HCT116 (cell line): ENCODE measurements around the gene TMEM82. TPM values are rescaled to one million over a fixed set of nuclear protein-coding genes. Genes with fewer than 3 reads are reported as not detected.

Source experiments
- ATAC-seq: fragments of 200-7000 bp; cut with Tn5 transposase; 2 replicates; pipeline ENCODE4 v1.9.1; 2020; ENCODE audit warnings: mild to moderate bottlenecking, moderate library complexity
- BruUV-seq: library from RNA; stranded (reverse); fragments of 400-500 nt; replicated peaks from 2 replicates; lab custom pipeline; 2021; lab: Mats Ljungman, UMichigan
- CTCF ChIA-PET: fragments of 300-600 bp; sonication (Branson Sonifier 250); formaldehyde crosslinking; loops from one replicate; lab custom pipeline; 2021; ENCODE audit warnings: antibody characterized with exemption; lab: Charles Lee
- POLR2A ChIA-PET: fragments of 300-600, 350-600 bp; sonication (Branson Sonifier 250); formaldehyde crosslinking; loops from one replicate; lab custom pipeline; 2021; ENCODE audit warnings: antibody characterized with exemption; lab: Charles Lee
- RAD21 ChIA-PET, 2 experiments: fragments of 300-600 bp; sonication (Branson Sonifier 250); formaldehyde crosslinking; loops; one replicate each; lab custom pipeline; 2023; ENCODE audit warnings: low total read pairs in 2 of 2; ENCODE audit not compliant: uncharacterized antibody in 2 of 2, unreplicated experiment in 2 of 2, low non-redundant PET in 1 of 2; lab: Charles Lee
- DNase-seq: peaks from one replicate; pipeline ENCODE4 v3.0.0-alpha.2; 2010; ENCODE audit warnings: low read depth, low spot score
- H2AFZ ChIP-seq: fragments of 200-600 bp; shearing (Covaris generic), sonication (generic); 2 replicates; pipeline ENCODE4 v1.6.1; 2017; ENCODE audit warnings: low read depth, mixed run types, mixed read lengths, antibody characterized with exemption, low read length; ENCODE audit not compliant: poor library complexity, severe bottlenecking
- H3K27ac ChIP-seq: 2 replicates; pipeline ENCODE4 v1.5.1; 2012; ENCODE audit warnings: low read depth, low read length
- H3K27me3 ChIP-seq: fragments of 200-600 bp; sonication (generic); 2 replicates; pipeline ENCODE4 v1.6.1; 2016; ENCODE audit warnings: mixed run types, low read length, mixed read lengths; ENCODE audit not compliant: insufficient read depth
- H3K36me3 ChIP-seq, 2 experiments: fragments of 200-500 bp in 1 of 2; fragments of 200-600 bp in 1 of 2; sonication (Bioruptor generic) in 1 of 2; sonication (generic) in 1 of 2; 2 replicates each; pipeline versions ENCODE4 v1.5.1 to v1.6.1; 2014 to 2016; ENCODE audit warnings: low read length in 2 of 2, inconsistent platforms in 1 of 2, mixed read lengths in 1 of 2, mixed run types in 1 of 2; ENCODE audit not compliant: insufficient read depth in 2 of 2, control insufficient read depth in 1 of 2
- H3K4me1 ChIP-seq, 2 experiments: fragments of 200-600 bp in 1 of 2; sonication (generic) in 1 of 2; 2 replicates each; pipeline versions ENCODE4 v1.5.1 to v1.6.1; 2012 to 2017; ENCODE audit warnings: low read length in 2 of 2, inconsistent platforms in 1 of 2, mild to moderate bottlenecking in 1 of 2, mixed read lengths in 1 of 2, mixed run types in 1 of 2, moderate library complexity in 1 of 2; ENCODE audit not compliant: insufficient read depth in 2 of 2, control insufficient read depth in 1 of 2
- H3K4me2 ChIP-seq: fragments of 200-600 bp; sonication (generic); 2 replicates; pipeline ENCODE4 v1.6.1; 2017; ENCODE audit warnings: mixed run types, low read length, mixed read lengths
- H3K4me3 ChIP-seq, 2 experiments: fragments of 200-600 bp in 1 of 2; sonication (generic) in 1 of 2; replicated peaks in 1 of 2; 2 replicates each; pipeline ENCODE4 v1.5.1; 2011 to 2016; ENCODE audit warnings: low read length in 2 of 2, control low read depth in 1 of 2, low read depth in 1 of 2, mild to moderate bottlenecking in 1 of 2, mixed read lengths in 1 of 2, mixed run types in 1 of 2
- H3K79me2 ChIP-seq: fragments of 200-600 bp; sonication (generic); 2 replicates; pipeline ENCODE4 v1.6.1; 2017; ENCODE audit warnings: mild to moderate bottlenecking, mixed run types, low read length, moderate library complexity, mixed read lengths; ENCODE audit not compliant: insufficient read depth
- H3K9ac ChIP-seq: fragments of 200-600 bp; sonication (generic); 2 replicates; pipeline ENCODE4 v1.6.1; 2016; ENCODE audit warnings: low read length, mixed read lengths
- H3K9me2 ChIP-seq: fragments of 200-600 bp; sonication (generic), shearing (Covaris generic); 2 replicates; pipeline ENCODE4 v1.6.1; 2017; ENCODE audit warnings: mixed run types, mild to moderate bottlenecking, moderate library complexity; ENCODE audit not compliant: insufficient read depth
- H3K9me3 ChIP-seq, 2 experiments: fragments of 200-500 bp in 1 of 2; fragments of 200-600 bp in 1 of 2; sonication (Bioruptor generic) in 1 of 2; sonication (generic) in 1 of 2; 2 replicates each; pipeline ENCODE4 v1.6.1; 2014 to 2017; ENCODE audit warnings: low read length in 2 of 2, mixed read lengths in 2 of 2, inconsistent platforms in 1 of 2, low read depth in 1 of 2, mild to moderate bottlenecking in 1 of 2, mixed run types in 1 of 2, moderate library complexity in 1 of 2; ENCODE audit not compliant: control insufficient read depth in 1 of 2, insufficient read depth in 1 of 2
- H4K20me1 ChIP-seq: fragments of 200-600 bp; sonication (generic), shearing (Covaris generic); 2 replicates; pipeline ENCODE4 v1.6.1; 2017; ENCODE audit warnings: mixed run types, mild to moderate bottlenecking, moderate library complexity; ENCODE audit not compliant: insufficient read depth
- CBX3 ChIP-seq: IDR thresholded peaks from 2 replicates; pipeline ENCODE4 v1.6.1; 2012; ENCODE audit warnings: low read depth
- MAX ChIP-seq: IDR thresholded peaks from 2 replicates; pipeline ENCODE4 v1.6.1; 2012
- SP1 ChIP-seq: IDR thresholded peaks from 2 replicates; pipeline ENCODE4 v1.6.1; 2012; ENCODE audit warnings: low read depth
- intact Hi-C: fragments of 100-400 bp; cut with micrococcal nuclease; formaldehyde crosslinking; loops from 2 replicates; pipeline ENCODE4 v1.10.0; 2022
- total RNA-seq: library from RNA; stranded (reverse); gene quantifications from one replicate; pipeline ENCODE4 v1.2.1, GENCODE V29; 2021; ENCODE audit not compliant: unreplicated experiment
- TF ChIP-seq, protein P1 (sequence below): IDR thresholded peaks from 2 replicates; pipeline ENCODE4 v1.6.1; 2011; ENCODE audit warnings: mild to moderate bottlenecking, low read length, moderate library complexity; ENCODE audit not compliant: insufficient replicate concordance; ENCODE audit errors: extremely low read depth

TMEM82 gene
- total RNA-seq, 1 experiment from 2014 or later: not detected

DNA sequence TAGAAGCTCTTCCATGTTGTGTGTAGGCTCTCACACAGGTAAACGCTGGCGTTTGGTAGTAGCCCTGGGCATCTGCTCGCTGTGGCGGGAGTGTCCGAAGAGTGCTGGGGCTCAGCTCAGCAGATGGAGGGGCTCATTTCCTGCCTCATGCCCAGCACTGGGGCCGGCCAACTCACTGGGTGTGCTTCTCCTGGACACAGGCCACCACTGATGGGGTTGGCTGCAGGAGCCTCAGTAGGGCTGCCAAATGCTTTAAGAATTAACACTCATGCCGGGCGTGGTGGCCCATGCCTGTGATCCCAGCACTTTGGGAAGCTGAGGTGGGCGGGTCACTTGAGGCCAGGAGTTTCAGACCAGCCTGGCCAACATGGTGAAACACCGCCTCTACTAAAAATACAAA lies 44.3 kb downstream of the TMEM82 start:
- ATAC-seq: peak; percentile 35; the same call in 1 of the 2 replicates
- Histone ChIP-seq H3K4me2 (peak overlapping the region; percentile 49), H3K4me3 (no peak overlapping the region), H3K79me2 (no peaks in the 10 kb centered on the region), H3K9me2 (no peaks in the 10 kb centered on the region), H3K9me3 (no peaks in the 10 kb centered on the region), H3K4me1 (peaks cover 17 to 45% of the 10 kb centered on the region in 2 experiments), H3K27ac (no peak overlapping the region), H3K36me3 (no peaks in the 10 kb centered on the region), H3K27me3 (no peaks in the 10 kb centered on the region), H3K9ac (peak overlapping the region; percentile 23; the same call in 1 of the 2 replicates), H4K20me1 (no peaks in the 10 kb centered on the region), H2AFZ (no peak overlapping the region)
- ChIA-PET CTCF (no interaction called here), POLR2A (interaction anchor here (1.3 kb wide), 1 partner anchor 13 kb away, joined by 4 read pairs; no protein-coding TSS in a partner anchor), RAD21 (interaction anchor here in 1 of 2 experiments (0.6 kb wide), 1 partner anchor 11 kb away, joined by 3 read pairs; no protein-coding TSS in a partner anchor)
- no peak for DNase-seq
- intact Hi-C loops: loop anchor here (5.0 kb wide), 1 partner anchor 361 kb away; no protein-coding TSS in a partner anchor
- BruUV-seq: no TSS peak
- TF ChIP-seq SP1 (0 out of 2 replicates have a peak, but pooled peaks have one; percentile 27), MAX (no peak)
- TF ChIP-seq, all 23 proteins: peak for 1

DNA sequence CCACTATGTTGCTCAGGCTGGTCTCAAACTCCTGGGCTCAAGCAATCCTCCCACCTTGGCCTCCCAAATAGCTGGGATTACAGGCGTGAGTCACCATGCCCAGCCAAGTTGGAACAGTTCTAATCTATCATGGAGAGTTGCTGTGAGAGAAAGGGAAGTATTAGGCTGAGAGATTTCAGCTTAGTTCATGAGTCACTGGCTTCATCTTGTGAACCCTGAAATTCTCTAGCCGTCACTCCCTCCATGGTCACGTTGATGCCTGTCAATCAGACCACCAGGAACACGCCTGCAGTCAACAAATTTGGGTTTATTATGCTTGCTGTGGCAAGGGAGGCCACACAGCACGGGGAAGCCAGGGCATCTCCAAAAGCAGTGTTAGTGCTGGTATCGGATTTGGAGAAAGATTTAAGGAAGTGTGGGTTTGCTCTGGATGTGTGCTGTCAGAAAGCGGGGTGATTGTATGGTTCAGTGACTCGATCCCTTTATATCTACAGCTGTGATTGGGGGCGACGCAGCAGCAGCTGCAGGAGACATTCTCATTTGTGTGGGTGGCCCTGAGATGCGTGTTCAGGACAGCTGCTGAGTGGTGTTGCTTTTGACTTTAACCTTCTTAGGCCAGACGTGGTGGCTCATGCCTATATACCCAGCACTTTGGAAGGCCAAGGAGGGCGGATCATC lies 46.5 kb downstream of the TMEM82 start:
- H3K4me3 ChIP-seq: no peak overlapping the region

More for the DNA sequence above, 46.5 kb downstream of the TMEM82 start:
- peak overlapping the region; percentile 57 for H3K4me2 ChIP-seq
- CTCF ChIA-PET: interaction anchor here (0.6 kb wide), 1 partner anchor 34 kb away, joined by 3 read pairs; no protein-coding TSS in a partner anchor
- POLR2A ChIA-PET: interaction anchor here (0.6 to 1.3 kb wide), 2 partner anchors 12 to 237 kb away, joined by 3 to 9 read pairs; no protein-coding TSS in a partner anchor
- no TSS peak for BruUV-seq
- no peaks in the 10 kb centered on the region for H3K36me3 ChIP-seq
- ATAC-seq (peak; percentile 35), DNase-seq (no peak)
- RAD21 ChIA-PET: no interaction called here
- peak overlapping the region; percentile 6 for H2AFZ ChIP-seq
- no peaks in the 10 kb centered on the region for H3K9me2 ChIP-seq
- intact Hi-C loops: loop anchor here (5.0 kb wide), 1 partner anchor 359 kb away; no protein-coding TSS in a partner anchor
- H3K27ac ChIP-seq: peak overlapping the region; percentile 23
- H3K27me3 ChIP-seq: no peaks in the 10 kb centered on the region
- no peaks in the 10 kb centered on the region for H4K20me1 ChIP-seq
- no peaks in the 10 kb centered on the region for H3K9me3 ChIP-seq
- peak overlapping the region; percentile 28 for H3K9ac ChIP-seq
- H3K4me1 ChIP-seq: peaks cover 26 to 65% of the 10 kb centered on the region in 2 experiments
- H3K79me2 ChIP-seq: no peaks in the 10 kb centered on the region
- TF ChIP-seq, protein P1, sequence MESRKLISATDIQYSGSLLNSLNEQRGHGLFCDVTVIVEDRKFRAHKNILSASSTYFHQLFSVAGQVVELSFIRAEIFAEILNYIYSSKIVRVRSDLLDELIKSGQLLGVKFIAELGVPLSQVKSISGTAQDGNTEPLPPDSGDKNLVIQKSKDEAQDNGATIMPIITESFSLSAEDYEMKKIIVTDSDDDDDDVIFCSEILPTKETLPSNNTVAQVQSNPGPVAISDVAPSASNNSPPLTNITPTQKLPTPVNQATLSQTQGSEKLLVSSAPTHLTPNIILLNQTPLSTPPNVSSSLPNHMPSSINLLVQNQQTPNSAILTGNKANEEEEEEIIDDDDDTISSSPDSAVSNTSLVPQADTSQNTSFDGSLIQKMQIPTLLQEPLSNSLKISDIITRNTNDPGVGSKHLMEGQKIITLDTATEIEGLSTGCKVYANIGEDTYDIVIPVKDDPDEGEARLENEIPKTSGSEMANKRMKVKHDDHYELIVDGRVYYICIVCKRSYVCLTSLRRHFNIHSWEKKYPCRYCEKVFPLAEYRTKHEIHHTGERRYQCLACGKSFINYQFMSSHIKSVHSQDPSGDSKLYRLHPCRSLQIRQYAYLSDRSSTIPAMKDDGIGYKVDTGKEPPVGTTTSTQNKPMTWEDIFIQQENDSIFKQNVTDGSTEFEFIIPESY: no peak
- TF ChIP-seq CBX3: no peak
